Measurements from ENCODE around the gene ATCAY.

ATCAY gene

DNA sequence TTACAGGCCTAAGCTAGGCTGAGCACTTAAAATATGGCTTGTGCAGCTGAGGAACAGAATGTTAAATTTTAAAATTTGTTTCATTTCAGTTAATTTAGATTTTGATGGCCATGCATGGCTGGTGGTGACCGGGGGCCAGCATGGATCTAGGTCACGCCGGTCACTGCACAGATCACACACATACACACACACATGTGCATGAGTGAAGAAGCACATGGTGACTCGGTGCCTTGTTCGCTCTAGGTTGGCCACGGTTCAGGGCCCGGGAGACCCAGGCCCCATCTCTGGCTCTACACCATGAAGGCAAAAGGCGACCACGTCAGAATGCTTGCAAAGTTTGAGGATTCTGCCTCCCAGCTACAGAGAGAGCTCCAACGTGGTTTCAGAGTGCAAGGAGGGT is 39.7 kb upstream of the ATCAY start:
- Histone ChIP-seq H3K9me3 (ENCODE audit: insufficient read depth, low read depth, low read length) (peaks cover 8% of the 10 kb centered on the region; the same call in 1 of the 2 replicates), H3K27ac (ENCODE audit: low read length) (no peak overlapping the region), H3K36me3 (ENCODE audit: insufficient read depth, low read depth, low read length) (no peaks in the 10 kb centered on the region), H3K27me3 (ENCODE audit: insufficient read depth, low read length) (no peaks in the 10 kb centered on the region), H3K9ac (ENCODE audit: low read depth, low read length) (no peak overlapping the region), H3K4me1 (ENCODE audit: insufficient read depth, low read length) (no peaks in the 10 kb centered on the region), H3K4me3 (ENCODE audit: low read length) (no peak overlapping the region)

DNA sequence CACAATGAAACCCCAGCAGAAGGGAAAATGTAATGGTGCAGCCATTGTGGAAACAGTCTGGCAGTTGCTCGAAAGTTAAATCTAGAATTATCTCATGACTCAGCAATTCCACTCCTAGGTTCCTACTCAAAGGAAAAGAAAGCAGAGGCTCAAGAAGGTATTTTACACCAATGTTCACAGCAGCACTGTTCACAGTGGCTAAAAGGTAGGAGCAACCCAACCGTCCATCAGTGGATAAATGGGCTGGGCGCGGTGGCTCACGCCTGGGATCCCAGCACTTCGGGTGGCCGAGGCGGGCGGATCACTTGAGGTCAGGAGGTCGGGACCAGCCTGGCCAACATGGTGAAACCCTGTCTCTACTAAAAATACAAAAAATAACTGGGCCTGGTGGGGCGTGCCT is 37.5 kb upstream of the ATCAY start:
- Histone ChIP-seq H3K9me3 (ENCODE audit: insufficient read depth, low read depth, low read length) (0 out of 2 replicates have a peak, but pooled peaks cover 1% of the 10 kb centered on the region), H3K4me1 (ENCODE audit: insufficient read depth, low read length) (no peaks in the 10 kb centered on the region), H3K27ac (ENCODE audit: low read length) (no peak overlapping the region), H3K9ac (ENCODE audit: low read depth, low read length) (no peak overlapping the region), H3K4me3 (ENCODE audit: low read length) (no peak overlapping the region), H3K27me3 (ENCODE audit: insufficient read depth, low read length) (no peaks in the 10 kb centered on the region), H3K36me3 (ENCODE audit: insufficient read depth, low read depth, low read length) (no peaks in the 10 kb centered on the region)

DNA sequence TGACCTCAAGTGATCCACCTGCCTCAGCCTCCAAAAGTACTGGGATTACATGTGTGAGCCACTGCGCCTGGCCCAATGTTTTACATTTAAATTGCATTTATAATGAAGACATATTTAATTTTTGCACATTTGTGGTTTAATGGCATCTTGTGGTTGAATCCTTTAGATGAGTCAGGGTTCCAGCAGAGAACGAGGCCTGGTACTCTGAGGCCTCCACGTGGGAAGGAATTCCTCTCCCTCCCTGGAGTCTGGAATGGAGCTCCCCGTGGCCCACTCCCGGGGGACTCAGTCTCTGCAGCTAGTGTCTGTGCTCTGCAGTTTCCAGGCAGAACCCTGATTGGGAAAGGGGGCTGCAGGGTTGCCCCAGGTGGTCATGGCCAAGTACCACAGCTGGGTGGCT is 35.9 kb upstream of the ATCAY start:
- no peaks in the 10 kb centered on the region for H3K4me1 ChIP-seq (ENCODE audit: insufficient read depth, low read length)
- no peak overlapping the region for H3K4me3 ChIP-seq (ENCODE audit: low read length)
- no peak overlapping the region for H3K27ac ChIP-seq (ENCODE audit: low read length)
- H3K9me3 ChIP-seq (ENCODE audit: insufficient read depth, low read depth, low read length): no peaks in the 10 kb centered on the region
- no peaks in the 10 kb centered on the region for H3K36me3 ChIP-seq (ENCODE audit: insufficient read depth, low read depth, low read length)
- no peaks in the 10 kb centered on the region for H3K27me3 ChIP-seq (ENCODE audit: insufficient read depth, low read length)
- no peak overlapping the region for H3K9ac ChIP-seq (ENCODE audit: low read depth, low read length)

DNA sequence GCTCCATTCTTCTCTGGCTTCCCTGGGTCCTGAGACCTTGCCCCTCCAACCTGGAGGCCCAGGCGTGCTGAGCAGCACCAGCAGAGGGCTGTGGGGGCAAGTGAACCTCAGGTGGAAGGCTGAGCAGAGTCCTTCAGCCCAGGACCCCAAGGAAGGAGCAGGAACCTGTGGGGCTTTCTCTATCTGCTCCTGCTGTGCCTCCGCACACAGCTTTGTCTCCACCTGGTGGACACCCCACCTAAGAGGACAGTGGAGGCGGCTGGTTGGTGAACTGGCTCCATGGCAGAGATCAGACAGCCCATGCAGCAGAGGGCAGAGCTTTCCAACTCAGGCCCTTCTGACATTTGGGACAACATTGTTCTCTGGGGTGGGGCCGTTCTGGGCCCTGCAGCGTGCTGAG is 31.4 kb upstream of the ATCAY start:
- Histone ChIP-seq H3K9ac (ENCODE audit: low read depth, low read length) (no peak overlapping the region), H3K27ac (ENCODE audit: low read length) (no peak overlapping the region), H3K36me3 (ENCODE audit: insufficient read depth, low read depth, low read length) (peaks cover 14% of the 10 kb centered on the region), H3K4me1 (ENCODE audit: insufficient read depth, low read length) (no peaks in the 10 kb centered on the region), H3K4me3 (ENCODE audit: low read length) (no peak overlapping the region), H3K9me3 (ENCODE audit: insufficient read depth, low read depth, low read length) (peaks cover 20% of the 10 kb centered on the region), H3K27me3 (ENCODE audit: insufficient read depth, low read length) (no peaks in the 10 kb centered on the region)

DNA sequence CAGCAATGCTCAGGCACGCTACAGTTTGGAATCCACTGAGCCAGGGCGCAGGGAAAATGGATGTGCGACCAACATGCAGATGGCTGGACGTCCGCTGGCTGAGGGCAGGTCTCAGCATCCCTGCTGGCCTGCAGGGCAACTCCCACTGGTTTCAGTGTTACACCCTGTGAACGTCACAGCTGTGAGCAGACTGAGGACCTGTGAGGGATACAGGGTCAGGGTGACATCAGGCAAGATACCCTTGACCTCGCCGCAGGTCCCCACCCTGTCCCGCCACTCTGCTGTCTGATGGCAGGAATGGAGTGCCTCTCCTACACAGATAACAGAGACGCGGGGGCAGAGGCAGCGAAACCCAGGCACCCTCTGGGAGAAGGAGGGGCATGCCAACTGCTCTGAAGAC is 30.7 kb upstream of the ATCAY start:
- Histone ChIP-seq H3K4me3 (ENCODE audit: low read length) (no peak overlapping the region), H3K9me3 (ENCODE audit: insufficient read depth, low read depth, low read length) (peaks cover 20% of the 10 kb centered on the region), H3K27ac (ENCODE audit: low read length) (no peak overlapping the region), H3K36me3 (ENCODE audit: insufficient read depth, low read depth, low read length) (peaks cover 14% of the 10 kb centered on the region), H3K27me3 (ENCODE audit: insufficient read depth, low read length) (no peaks in the 10 kb centered on the region), H3K4me1 (ENCODE audit: insufficient read depth, low read length) (no peaks in the 10 kb centered on the region), H3K9ac (ENCODE audit: low read depth, low read length) (no peak overlapping the region)

DNA sequence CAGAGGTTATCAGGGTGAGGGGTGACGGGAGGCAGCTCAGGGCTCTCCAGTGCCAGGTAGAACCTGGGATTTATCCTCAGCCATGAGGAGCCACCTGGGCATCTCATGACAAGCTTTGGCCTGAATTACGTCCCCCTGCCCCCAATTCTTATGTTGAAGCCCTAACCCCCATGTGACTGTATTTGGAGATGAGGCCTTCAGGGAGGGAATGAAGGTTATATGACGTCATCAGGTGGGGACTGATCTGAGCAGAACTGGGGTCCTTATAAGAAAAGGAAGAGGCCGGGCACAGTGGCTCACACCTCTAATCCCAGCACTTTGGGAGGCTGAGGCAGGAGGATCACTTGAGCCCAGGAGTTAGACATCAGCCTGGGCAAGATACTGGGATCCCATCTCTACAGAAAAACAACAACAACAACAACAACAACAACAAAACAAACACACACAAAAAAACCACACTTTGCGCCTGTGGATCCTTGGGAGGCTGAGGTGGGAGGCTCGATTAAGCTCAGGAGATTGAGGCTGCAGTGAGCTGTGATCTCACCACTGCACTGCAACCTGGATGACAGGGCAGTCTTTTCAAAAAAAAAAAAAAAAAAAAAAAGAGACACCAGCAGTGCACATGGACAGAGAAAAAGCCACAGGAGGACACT is 30.0 kb upstream of the ATCAY start:
- Histone ChIP-seq H3K9me3 (ENCODE audit: insufficient read depth, low read depth, low read length) (peaks cover 20% of the 10 kb centered on the region), H3K4me1 (ENCODE audit: insufficient read depth, low read length) (no peaks in the 10 kb centered on the region), H3K4me3 (ENCODE audit: low read length) (no peak overlapping the region), H3K27ac (ENCODE audit: low read length) (no peak overlapping the region), H3K36me3 (ENCODE audit: insufficient read depth, low read depth, low read length) (peaks cover 14% of the 10 kb centered on the region), H3K27me3 (ENCODE audit: insufficient read depth, low read length) (no peaks in the 10 kb centered on the region), H3K9ac (ENCODE audit: low read depth, low read length) (no peak overlapping the region)

DNA sequence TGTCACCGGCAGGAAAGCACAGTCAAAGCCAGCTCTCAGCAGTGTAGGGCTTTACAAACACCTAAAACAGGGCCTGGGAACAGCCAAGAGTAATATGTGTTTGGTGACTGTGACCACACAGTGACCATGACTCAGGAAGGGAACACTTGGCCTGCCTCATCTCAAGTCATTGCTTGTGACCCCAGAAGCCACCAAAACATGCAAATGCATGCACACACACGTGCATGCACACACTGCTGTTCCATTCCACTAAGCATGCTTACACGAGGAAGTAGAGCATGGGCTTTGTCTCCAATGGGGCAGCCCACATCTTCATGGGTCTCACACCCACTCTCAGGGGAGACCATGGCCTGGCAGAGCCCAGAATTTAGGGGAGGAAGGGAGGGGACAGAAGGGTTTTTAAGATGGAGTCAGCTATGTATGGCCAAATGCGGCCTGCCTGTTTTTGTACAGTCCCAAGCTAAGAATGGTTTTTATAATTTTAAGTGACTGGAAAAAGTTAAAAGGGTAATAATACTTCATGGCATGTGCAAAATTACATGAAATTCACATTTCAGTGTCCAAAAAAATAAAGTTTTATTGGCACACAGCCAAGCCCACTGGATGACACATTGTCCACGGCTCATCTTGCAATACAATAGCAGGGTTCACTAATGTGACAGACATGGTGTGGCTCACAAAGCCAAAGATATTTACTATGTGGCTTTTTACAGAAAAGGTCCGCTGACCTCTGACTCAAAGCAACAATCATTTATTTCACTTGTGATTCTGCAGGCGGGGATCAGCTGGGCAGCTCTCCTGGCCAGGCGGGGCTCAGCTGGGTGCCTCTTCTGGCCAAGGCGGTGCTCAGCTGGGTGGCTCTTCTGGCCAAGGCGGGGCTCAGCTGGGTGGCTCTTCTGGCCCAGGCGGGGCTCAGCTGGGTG is 29.0 kb upstream of the ATCAY start:
- no peaks in the 10 kb centered on the region for H3K27me3 ChIP-seq (ENCODE audit: insufficient read depth, low read length)
- no peak overlapping the region for H3K27ac ChIP-seq (ENCODE audit: low read length)
- peaks cover 20% of the 10 kb centered on the region for H3K9me3 ChIP-seq (ENCODE audit: insufficient read depth, low read depth, low read length)
- H3K36me3 ChIP-seq (ENCODE audit: insufficient read depth, low read depth, low read length): peaks cover 14% of the 10 kb centered on the region
- no peaks in the 10 kb centered on the region for H3K4me1 ChIP-seq (ENCODE audit: insufficient read depth, low read length)
- H3K4me3 ChIP-seq (ENCODE audit: low read length): no peak overlapping the region
- H3K9ac ChIP-seq (ENCODE audit: low read depth, low read length): no peak overlapping the region

DNA sequence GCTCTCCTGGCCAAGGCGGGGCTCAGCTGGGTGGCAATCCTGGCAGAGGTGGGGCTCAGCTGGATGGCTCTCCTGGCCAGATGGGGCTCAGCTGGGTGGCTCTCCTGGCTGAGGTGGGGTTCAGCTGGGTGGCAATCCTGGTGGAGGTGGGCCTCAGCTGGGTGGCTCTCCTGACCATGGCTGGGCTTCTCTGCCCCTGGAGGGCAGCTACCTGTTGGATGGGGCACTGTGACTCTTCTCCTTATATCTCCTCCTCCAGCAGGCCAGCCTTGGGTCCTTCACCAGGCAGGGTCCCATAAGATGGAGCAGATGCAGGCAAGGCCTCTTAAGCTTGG is 28.3 kb upstream of the ATCAY start:
- no peaks in the 10 kb centered on the region for H3K27me3 ChIP-seq (ENCODE audit: insufficient read depth, low read length)
- H3K9me3 ChIP-seq (ENCODE audit: insufficient read depth, low read depth, low read length): peaks cover 20% of the 10 kb centered on the region
- no peaks in the 10 kb centered on the region for H3K4me1 ChIP-seq (ENCODE audit: insufficient read depth, low read length)
- no peak overlapping the region for H3K27ac ChIP-seq (ENCODE audit: low read length)
- H3K36me3 ChIP-seq (ENCODE audit: insufficient read depth, low read depth, low read length): peaks cover 14% of the 10 kb centered on the region
- no peak overlapping the region for H3K9ac ChIP-seq (ENCODE audit: low read depth, low read length)
- no peak overlapping the region for H3K4me3 ChIP-seq (ENCODE audit: low read length)

DNA sequence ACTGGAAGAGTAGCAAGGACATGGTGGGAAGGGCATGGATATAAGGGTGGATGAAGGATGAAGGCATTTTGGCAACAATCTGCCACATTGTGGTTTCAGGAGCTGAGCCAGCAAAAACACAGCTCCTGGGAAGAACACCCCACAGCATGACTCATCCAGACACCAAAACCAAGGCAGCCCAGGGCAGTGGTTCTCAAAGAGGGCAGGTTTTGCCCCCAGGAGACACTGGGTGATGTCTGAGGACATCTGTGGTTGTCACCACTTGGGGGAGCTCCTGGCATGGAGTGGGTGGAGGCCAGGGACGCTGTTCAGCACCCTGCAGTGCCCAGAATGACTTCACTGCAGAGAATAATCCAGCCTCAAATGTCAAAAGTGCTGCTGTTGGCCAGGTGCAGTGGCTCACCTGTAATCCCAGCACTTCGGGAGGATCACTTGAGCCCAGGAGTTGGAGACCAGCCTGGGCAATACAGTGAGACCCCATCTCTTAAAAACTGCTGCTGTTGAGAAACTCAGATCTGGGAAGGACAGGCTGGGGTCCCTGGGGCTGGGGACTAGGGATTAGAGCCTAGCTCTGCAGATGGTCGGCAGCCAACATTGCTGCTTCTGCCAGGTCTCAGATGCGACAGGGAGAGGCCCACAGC is 27.8 kb upstream of the ATCAY start:
- Histone ChIP-seq H3K36me3 (ENCODE audit: insufficient read depth, low read depth, low read length) (peaks cover 14% of the 10 kb centered on the region), H3K4me3 (ENCODE audit: low read length) (no peak overlapping the region), H3K9me3 (ENCODE audit: insufficient read depth, low read depth, low read length) (peaks cover 20% of the 10 kb centered on the region), H3K9ac (ENCODE audit: low read depth, low read length) (no peak overlapping the region), H3K27me3 (ENCODE audit: insufficient read depth, low read length) (no peaks in the 10 kb centered on the region), H3K27ac (ENCODE audit: low read length) (no peak overlapping the region), H3K4me1 (ENCODE audit: insufficient read depth, low read length) (no peaks in the 10 kb centered on the region)

DNA sequence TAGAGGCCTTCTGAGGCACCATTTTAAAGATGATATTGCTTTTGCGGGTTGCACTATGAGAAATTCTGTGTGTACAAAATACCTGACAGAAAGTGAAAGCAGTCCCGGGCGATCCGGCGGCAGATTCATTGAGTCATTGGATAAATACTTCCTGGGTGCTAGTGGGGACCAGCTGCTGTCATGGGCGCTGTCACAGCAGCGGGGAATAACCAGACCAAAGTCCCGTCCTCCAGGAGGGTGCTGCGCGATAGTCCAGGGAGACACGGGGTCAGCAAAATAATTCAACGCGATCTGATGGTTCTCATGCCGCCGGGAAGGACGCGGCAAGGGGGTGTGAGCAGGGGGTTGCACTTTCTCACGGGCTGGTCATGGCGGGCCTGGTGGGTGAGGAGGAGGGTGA is 25.2 kb upstream of the ATCAY start:
- no peaks in the 10 kb centered on the region for H3K4me1 ChIP-seq (ENCODE audit: insufficient read depth, low read length)
- H3K4me3 ChIP-seq (ENCODE audit: low read length): no peak overlapping the region
- peaks cover 14% of the 10 kb centered on the region for H3K36me3 ChIP-seq (ENCODE audit: insufficient read depth, low read depth, low read length)
- H3K9ac ChIP-seq (ENCODE audit: low read depth, low read length): no peak overlapping the region
- H3K27ac ChIP-seq (ENCODE audit: low read length): no peak overlapping the region
- no peaks in the 10 kb centered on the region for H3K27me3 ChIP-seq (ENCODE audit: insufficient read depth, low read length)
- peaks cover 20% of the 10 kb centered on the region for H3K9me3 ChIP-seq (ENCODE audit: insufficient read depth, low read depth, low read length)

DNA sequence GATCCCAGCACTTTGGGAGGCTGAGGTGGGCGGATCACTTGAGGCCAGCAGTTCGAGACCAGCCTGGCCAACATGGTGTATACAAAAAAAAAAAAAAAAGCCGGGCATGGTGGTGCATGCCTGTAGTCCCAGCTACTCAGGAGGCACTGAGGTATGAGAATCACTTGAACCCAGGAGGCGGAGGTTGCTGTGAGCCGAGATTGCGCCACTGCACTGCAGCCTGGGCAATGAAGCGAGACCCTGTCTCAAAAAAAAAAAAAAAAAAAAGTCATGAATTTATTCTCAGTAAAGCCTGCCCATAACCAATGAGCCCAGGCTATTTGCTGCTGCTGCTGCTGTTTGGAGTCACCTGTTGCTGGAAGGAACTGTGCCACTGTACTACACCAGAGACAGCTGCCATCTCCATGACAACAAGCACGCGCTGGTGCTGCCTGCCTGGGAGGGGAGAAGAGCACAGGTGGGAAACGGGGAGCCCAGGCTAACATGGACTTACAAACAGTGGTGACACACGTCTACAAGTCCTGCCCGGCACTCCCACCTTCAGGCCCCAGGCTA is 23.0 kb upstream of the ATCAY start:
- no peak overlapping the region for H3K9ac ChIP-seq (ENCODE audit: low read depth, low read length)
- no peaks in the 10 kb centered on the region for H3K27me3 ChIP-seq (ENCODE audit: insufficient read depth, low read length)
- H3K9me3 ChIP-seq (ENCODE audit: insufficient read depth, low read depth, low read length): peaks cover 4% of the 10 kb centered on the region
- no peaks in the 10 kb centered on the region for H3K4me1 ChIP-seq (ENCODE audit: insufficient read depth, low read length)
- H3K4me3 ChIP-seq (ENCODE audit: low read length): no peak overlapping the region
- no peak overlapping the region for H3K27ac ChIP-seq (ENCODE audit: low read length)
- H3K36me3 ChIP-seq (ENCODE audit: insufficient read depth, low read depth, low read length): peaks cover under 1% of the 10 kb centered on the region
